HG03457 (cell line): ENCODE results near the gene SNAPIN.
A peak's percentile ranks its signal among the peaks of the same experiment; 100 is the strongest.
"Not testable (repeated sequence)": the region's sequence is repeated elsewhere in the genome, so short reads cannot be mapped to it uniquely, and the experiment has no call there.

Experiments
- ATAC-seq: cut with Tn5 transposase; IDR thresholded peaks from one replicate; pipeline ENCODE4 v1.9.1; 2021; ENCODE audit warnings: moderate number of reproducible peaks; ENCODE audit not compliant: unreplicated experiment

SNAPIN gene

DNA sequence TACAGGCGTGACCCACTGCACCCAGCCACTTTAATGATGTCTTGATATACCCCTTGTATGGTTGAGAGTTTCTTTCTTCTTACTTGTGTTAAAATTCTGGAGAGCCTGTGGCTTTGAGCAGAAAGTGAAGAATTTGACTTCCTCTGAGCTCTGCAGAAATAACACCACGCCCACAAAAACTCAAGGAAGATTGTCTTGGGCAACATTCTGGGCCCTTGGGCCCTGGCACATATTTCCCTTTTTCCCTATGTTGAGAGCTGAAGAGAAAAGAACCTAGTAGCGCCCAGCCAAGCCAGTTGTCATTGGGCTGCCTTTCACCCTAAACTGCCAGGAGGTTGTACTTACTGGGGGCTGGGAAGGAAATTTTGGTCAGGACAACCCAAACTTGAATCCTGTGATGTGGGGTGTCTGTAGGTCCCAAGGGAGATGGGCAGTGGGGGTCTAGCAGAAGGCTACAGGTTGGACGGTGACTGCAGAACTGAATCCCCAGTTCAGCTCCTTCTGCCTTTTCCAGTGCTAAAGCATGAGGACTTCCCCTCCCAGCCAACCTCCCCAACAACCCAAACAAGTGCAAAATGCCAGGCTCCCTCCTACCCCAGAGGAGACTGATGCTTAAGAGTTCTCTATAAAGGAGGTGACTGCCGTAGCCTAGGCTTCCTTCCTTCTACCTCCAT is 11.7 kb upstream of the SNAPIN start:
- ATAC-seq: no peak

DNA sequence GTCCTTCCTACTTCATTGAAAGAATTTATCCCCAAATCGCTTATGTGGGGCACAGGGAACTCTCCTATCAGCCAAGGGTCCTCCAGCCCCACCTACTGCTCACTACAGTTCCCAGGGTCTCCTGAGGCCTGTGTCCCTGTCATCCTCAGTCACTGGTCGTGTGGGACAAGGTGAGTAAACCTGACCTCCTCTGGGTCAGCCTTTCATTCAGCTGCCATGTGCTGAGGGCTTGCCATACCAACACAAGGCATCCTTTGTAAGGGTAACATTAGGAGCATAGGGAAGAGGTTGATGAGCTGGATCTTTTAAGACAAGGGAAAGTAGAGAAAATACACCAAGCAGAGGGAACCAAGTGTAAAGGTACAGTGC is 11.2 kb upstream of the SNAPIN start:
- ATAC-seq: no peak

DNA sequence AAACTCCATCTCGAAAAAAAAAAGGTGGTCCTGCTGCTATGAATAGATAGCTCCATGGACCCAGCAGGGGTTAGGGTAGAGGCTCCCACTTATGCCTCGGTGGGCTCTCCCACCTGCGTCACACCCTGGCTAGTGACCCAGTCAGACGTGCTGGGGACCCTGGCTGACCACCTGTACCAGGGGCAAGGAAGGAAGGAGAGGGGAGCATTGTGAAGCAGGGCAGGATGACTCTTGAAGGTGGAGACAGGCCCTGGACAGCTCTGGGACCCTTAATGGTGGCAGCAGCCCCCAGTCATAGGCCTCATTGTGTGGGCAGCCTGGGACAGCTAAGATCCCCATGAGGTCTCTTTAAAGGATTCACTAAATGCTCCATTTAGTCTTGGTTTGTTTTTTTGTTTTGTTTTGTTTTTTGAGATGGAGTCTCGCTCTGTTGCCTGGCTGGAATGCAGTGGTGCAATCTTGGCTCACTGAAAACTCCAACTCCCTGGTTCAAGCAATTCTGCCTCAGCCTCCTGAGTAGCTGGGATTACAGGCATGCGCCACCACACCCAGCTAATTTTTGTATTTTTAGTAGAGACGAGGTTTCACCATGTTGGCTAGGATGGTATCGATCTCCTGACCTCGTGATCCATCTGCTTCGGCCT is 10.4 kb upstream of the SNAPIN start:
- ATAC-seq: no peak

DNA sequence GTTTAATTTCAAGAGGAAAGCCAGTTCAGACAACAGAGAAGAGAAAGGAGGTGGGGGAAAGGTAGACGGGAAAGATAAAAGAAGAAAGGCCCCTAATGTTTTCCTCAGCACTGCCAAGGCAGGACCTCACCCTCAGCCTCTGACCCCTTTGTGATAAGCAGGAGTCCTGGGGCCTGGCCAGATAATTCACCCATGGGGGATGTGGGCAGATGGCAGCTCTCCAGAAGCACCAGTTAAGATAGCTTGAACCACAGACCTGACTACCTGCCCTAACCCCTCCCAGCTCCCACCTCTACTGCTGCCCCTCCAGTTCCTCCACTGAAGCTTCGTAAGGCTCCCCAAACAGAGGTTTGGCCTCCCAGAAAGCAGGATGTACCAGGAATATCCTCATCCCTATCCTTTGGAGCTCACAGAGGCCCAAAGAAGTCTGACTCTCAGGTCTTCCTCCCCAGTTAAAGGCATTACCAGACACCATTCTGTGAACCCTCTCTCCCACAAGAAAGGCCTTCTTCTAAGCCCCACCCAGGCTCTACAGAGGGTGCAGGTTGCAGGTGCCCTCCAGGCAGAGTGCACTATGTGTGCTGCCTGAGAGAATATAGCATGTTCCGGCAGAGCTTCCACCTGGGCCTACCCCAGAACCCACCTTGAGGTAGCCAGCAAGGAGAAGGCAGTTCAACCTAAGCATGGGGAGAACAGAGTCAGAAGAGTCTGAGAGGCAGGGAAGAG is 9.2 kb upstream of the SNAPIN start:
- ATAC-seq: no peak

DNA sequence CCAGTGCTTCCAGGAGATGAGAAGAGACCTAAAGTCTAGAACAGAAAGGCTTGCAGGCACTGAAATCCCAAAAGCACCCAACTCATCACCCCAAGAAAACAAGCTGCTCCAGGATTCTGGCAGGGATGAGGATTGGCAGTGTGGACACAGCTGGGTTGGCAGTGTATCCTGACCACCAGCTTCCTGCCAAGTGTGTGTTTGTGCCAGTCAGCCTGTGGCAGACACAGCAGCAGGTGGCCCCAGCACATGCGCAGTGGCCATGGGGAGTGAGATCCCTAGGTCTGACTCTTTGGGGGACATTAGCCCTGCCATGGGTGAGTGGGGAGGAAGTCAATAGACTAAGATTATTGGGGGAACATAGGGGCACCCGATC is 8.7 kb upstream of the SNAPIN start:
- no peak for ATAC-seq

DNA sequence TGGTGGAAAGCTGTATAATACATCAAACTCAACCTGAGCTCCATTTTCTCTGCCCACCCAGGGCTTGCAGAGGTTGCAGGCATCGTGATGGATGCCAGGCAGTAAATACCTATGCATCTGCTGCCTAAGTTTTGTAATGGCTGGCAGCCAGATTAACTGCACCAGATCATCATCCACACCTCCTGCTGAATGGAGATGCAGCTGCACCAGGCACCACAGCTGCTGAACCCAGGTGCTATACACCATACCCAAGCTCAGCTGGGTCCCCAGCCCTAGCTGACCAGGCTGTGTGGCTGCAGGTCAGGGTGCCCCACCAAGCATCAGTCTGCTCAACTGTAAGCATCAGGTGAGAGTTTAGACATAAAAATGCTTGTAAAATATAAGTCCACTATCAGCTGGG is 6.7 kb upstream of the SNAPIN start:
- ATAC-seq: no peak

DNA sequence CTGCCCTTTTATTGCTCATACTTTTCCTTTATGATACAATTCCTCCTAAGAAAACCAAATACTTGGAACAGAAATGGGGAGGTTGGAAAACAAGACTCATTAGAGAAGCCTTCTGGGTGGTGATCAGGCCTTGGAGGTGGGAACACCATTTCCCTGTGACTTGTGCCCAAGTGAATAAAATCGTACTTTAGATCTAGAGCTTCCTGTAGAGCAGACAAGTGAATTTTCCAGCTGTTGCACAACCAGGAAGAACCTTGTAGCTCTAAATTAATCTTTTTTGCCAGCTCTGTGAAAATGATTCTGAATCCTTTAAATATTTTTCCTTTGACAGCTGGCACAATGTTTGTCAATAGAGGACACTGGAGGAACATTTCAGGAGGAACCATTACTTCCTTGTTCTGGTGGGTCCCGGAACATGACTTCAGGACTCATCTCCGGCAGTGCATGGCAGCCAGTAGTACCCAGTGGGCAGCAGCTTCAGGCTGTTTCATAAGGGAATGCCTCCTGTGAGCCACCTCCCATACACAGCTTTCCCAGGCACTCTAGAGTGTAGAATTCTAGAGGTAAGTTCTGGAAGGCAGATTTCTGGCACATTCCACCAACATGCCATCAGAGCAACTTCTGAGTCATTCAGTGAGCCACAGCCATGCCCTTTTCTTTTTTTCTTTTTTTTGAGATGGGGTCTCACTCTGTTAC is 5.5 kb upstream of the SNAPIN start:
- ATAC-seq: no peak

DNA sequence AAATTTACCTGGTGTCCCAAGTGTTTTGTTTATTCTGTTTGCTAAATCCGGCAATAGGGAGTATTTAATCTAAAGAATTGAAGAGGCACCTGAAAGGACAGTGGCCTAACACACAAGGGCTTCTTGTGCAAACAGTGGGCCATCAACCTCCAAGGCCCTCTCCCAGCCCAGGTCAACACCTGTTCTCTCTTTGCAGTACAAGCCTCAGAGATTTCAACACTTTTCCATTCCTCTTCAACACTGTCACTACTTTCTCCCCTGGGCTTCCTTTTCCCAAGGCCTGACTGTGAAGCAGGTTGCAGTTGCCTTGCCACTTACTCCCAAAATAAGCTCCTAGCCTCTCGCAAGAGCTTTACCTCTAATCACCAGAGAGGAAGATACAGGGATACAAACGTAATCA is 3.2 kb upstream of the SNAPIN start:
- no peak for ATAC-seq

DNA sequence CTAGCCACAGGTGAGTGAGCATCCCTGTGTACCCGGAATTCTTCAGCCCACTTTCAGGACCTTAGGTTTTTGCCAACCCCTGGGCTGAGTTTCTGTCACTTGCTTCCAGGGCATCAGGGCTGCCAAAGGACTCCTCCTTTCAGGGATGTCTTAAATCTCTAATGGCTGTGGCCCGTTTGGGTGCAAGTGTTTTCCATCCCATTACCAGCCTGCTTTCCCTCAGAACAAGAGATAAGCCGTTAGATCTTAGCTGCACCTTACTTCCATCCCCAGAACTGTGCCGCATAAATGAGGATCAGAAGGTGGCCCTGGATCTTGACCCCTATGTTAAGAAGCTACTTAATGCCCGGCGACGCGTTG is 652 bp downstream of the SNAPIN start:
- no peak for ATAC-seq

DNA sequence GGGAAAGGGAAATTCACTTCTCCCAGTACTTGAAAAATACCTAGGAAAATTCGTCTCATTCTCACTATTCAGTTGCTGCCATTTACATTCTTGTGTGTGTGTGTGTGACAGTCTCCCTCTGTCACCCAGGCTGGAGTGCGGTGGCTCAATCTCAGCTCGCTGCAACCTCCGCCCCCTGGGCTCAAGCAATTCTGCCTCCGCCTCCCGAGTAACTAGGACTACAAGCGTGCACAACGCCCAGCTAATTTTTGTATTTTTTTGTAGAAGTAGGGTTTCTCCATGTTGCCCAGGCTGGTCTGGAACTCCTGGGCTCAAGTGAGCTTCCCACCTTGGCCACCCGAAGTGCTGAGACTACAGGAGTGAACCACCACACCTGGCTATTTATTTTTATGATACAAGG is 1.2 kb downstream of the SNAPIN start:
- ATAC-seq: no peak

DNA sequence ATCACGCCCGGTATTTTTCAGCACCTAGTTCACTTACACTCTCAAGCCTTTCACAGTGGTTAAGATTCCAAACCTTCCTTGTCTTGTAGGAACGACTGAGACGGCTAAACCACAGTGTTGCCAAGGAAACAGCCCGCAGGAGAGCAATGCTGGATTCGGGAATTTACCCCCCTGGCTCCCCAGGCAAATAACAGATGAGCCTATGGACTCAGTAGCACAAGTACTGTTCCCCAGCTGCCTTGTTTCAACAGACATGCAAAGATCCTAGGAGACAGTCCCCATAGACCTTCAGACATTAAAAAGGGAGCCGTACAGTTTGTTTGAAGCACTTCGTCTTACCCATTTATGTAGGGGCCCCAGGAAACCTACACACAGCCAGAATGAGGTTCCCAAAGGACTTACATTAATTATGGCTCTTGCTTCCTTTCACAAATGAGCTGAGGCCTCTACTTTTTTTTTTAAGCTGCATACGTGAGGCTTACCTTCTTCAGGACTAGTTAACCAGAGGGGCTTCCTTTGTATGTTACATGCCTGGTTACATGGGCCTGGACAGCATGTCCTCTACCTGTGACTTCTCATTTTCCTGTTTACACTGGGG is 2.7 kb downstream of the SNAPIN start:
- ATAC-seq: no peak

DNA sequence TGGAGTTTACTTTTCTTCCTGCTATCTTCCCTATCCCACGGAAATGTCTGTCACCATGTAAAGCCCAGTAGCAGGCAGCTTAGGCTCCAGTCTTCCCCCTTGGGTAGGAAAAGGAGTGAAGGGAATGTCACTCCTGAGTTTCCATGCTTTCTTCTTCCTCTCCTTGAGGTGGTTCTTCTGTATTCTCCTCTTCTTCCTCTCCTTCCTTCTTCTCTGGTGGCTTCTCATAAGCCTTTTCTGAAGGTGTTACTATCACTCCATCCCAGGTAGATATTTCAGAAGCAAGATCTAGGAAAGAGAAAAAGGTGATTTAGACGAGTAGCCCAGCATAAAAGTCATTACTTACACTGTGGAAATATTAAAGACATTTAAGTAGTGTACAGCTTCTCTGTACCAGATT is 3.8 kb downstream of the SNAPIN start:
- ATAC-seq: no peak

DNA sequence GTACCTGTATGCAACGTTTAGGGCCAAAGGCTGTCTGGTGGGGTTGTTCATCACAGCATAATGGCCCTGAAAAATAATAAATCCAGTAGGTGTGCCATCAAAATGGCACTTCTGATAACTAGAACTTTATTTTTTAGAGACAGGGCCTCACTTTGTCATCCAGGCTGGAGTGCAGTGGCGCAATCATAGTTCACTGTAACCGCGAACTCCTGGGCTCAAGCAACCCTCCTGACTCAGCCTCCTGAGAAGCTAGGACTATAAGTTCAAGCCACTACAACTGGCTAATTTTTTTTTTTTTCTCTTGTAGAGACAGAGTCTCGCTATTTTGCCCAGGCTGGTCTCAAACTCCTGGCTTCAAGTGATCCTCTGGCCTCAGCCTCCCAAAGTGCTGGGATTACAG is 4.7 kb downstream of the SNAPIN start:
- no peak for ATAC-seq

DNA sequence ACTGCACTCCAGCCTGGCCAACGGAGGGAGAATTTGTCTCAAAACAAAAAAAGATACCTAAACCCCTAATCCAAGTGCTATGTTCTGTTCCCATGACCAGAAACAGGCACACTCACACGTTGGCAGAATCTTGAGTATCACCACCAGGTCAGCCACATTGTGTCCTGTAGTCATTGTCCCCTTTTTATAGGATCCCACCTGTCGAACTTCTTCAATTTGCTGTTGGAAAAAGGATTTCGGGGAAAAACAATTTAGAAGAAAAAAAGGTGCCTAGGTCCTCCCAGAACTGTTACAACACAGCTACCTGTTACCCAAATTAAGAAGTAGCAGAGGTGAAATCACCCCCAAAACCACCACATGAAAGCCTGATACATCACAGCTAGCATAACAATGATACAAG is 8.9 kb downstream of the SNAPIN start:
- ATAC-seq: no peak

DNA sequence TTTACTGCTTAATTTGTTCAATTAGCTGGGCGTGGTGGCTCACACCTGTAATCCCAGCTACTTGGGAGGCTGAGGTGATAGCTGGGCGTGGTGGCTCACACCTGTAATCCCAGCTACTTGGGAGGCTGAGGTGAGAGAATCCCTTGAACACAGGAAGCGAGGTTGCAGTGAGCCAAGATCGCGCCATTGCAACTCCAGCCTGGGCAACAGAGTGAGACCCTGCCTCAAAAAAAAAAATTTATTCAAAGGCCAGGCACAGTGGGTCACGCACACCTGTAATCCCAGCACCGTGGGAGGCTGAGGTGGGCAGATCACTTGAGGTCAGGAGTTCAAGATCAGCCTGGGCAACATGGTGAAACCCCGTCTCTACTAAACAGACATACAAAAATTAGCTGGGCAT is 10.2 kb downstream of the SNAPIN start:
- not testable (repeated sequence) for ATAC-seq

DNA sequence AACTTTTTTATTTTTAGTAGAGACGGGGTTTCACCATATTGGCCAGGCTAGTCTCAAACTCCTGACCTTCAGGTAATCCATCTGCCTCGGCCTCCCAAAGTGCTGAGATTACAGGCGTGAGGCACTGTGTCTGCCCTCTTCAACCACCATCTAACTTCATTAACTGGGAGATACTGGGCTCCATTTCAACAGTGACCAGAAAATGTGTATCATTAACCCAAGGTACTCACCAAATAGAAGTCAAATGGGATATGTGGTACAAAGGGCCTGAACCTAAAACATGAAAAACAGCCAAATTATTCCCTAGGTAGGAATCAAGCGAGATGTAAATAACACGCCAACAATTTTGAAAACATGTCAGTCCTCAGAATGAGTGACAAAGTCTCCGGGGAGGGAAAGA is 11.1 kb downstream of the SNAPIN start:
- ATAC-seq: no peak

DNA sequence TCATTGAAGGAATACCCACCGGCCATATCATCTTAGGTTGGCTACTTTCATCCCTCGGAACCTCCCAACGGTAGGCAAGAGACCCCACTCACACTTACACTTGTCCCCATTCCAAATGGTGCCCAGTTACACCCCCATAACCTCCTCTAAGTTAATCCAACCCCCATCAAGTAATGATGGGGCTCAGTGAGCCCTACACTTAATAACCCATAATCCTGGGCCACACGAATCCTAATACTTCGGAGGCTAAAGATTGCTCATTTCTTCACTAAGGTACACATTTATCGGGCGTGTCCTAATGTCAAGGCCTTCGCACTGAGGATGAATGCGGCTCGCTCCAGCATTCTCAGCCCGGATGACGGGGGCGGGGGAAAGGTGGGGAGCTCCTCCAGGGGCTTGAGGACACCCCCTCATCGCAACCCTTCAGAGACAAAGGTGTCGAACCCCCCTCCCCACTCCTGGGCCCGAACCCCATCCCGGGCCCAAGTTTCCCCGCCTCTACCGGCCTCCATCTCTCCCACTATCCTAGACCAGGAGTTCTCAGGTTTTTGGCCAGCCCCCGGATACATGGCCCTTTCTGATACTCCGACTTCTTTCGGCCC is 11.9 kb downstream of the SNAPIN start:
- no peak for ATAC-seq

DNA sequence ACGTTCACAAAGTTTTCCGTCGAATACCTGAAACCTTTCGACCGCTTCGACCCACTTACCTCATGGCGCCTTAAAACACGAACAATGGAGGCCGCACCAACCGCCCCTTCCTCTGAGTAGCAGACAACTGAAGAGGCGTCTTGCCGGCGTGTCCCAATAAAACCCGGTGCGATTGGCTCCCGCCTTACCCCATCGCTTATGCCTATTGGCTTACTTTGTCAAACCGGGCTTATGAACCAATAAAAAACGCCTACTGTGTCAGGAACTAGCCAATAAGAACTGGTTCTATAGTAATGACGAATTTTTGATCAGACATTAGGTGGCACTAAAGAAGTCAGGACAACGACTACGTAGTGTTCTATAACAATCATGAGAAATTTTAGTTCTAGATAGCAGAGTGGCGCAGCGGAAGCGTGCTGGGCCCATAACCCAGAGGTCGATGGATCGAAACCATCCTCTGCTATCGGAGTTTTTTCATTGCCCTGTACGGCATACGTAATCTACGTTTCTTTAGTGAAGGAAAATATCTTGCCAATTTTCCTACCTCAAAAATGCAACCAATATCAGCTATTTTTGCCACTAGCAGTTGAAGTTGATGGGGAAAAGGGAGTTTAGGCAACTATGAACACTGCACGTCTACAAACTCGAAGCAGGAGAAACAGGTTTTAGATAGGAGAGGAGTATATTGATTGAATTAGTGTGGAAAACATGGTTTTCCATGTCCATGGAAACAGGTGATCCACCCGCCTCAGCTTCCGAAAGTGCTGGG is 12.5 kb downstream of the SNAPIN start, which contains the start of gene ILF2:
Gene ILF2, minus strand, starts transcription at position 135 of the 769 bp plus-strand sequence. Its CDS starts 71 bp downstream, at position 64.
- peak; percentile 85 for ATAC-seq

DNA sequence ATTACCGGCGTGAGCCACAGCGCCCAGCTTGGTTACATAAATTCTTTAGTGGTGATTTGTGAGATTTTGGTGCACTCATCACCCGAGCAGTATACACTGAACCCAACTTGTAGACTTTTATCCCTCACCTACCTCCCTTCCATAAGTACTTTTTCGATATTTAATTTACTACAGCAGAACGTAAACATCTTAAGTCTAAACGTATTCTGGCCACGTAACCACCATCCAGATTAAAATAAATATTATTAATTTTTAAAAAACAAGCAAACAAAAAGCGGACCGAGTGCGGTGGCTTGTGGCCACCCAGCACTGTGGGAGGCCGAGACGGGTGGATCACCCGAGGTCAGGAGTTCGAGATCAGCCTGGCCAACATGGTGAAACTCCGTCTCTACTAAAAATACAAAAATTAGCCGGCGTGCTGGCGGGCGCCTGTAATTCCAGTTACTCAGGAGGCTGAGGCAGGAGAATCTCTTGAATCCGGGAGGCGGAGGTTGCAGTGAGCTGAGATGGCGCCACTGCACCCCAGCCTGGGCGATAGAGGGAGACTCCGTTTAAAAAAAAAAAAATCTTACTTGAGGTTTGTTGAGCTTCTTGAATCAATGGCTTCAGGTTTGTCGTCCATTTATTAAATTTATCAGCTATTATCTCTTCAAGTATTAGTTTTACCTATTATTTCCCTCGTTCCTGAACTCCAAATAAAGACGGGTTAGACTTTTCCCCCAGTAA is 13.3 kb downstream of the SNAPIN start:
- not testable (repeated sequence) for ATAC-seq

DNA sequence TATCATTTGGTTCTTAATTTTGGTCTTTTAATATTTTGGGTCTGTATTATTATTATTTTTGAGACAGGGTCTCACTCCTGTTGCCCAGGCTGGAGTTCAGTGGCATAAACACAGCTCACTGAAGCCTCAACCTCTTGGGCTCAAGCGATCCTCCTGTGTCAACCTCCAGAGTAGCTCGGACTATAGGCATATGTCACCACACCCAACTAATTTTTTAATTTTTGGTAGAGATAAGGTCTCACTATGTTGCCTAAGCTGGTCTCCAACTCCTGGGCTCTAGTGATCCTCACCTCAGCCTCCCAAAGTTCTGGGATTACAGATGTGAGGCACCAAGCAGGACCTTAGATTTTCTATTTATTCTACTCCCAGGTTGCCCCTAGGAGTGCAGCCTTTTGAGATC is 15.0 kb downstream of the SNAPIN start:
- no peak for ATAC-seq
